Endothelial cell (in vitro differentiated cells): ENCODE data around the gene FBXO27. TPM values are rescaled to one million over a fixed set of nuclear protein-coding genes. Genes with fewer than 3 reads are reported as not detected.

Experiments
- DNase-seq: peaks from one replicate; pipeline ENCODE4 v3.0.0; 2021; ENCODE audit warnings: low spot score
- H3K27ac Mint-ChIP-seq: one replicate; pipeline ENCODE4 v1.8.0; 2021; ENCODE audit warnings: mixed read lengths, inconsistent platforms; ENCODE audit not compliant: unreplicated experiment
- H3K27me3 Mint-ChIP-seq: one replicate; pipeline ENCODE4 v1.8.0; 2021; ENCODE audit warnings: mild to moderate bottlenecking, moderate library complexity, mixed read lengths, inconsistent platforms; ENCODE audit not compliant: unreplicated experiment
- H3K36me3 Mint-ChIP-seq: one replicate; pipeline ENCODE4 v1.8.0; 2021; ENCODE audit warnings: mild to moderate bottlenecking, low read depth, mixed read lengths, inconsistent platforms; ENCODE audit not compliant: unreplicated experiment
- H3K4me1 Mint-ChIP-seq: one replicate; pipeline ENCODE4 v1.8.0; 2021; ENCODE audit warnings: mild to moderate bottlenecking, mixed read lengths, inconsistent platforms; ENCODE audit not compliant: unreplicated experiment
- H3K4me3 Mint-ChIP-seq: one replicate; pipeline ENCODE4 v1.8.0; 2021; ENCODE audit warnings: mild to moderate bottlenecking, mixed read lengths, inconsistent platforms; ENCODE audit not compliant: unreplicated experiment
- H3K9me3 Mint-ChIP-seq: one replicate; pipeline ENCODE4 v1.8.0; 2021; ENCODE audit warnings: mixed read lengths, inconsistent platforms; ENCODE audit not compliant: unreplicated experiment
- CTCF ChIP-seq: fragments of 200-600 bp; sonication (generic); IDR thresholded peaks from one replicate; pipeline ENCODE4 v1.5.0; 2021; ENCODE audit warnings: antibody characterized with exemption; ENCODE audit not compliant: unreplicated experiment
- total RNA-seq: library from RNA; stranded (reverse); fragmentation: NEBNext Ultra II Directional; extraction: Animal tissue kit (Norgen Biotek cat#: 25700); gene quantifications from one replicate; pipeline ENCODE4 v1.2.1, GENCODE V29; 2021; ENCODE audit not compliant: unreplicated experiment

FBXO27 gene
- total RNA-seq, 1 donor from 2014 or later = 4.0 TPM

GRCh38 chr19:39024875-39025641 is 7.3 kb downstream of the FBXO27 start:
- H3K27ac Mint-ChIP-seq = no peak overlapping the region

DNA sequence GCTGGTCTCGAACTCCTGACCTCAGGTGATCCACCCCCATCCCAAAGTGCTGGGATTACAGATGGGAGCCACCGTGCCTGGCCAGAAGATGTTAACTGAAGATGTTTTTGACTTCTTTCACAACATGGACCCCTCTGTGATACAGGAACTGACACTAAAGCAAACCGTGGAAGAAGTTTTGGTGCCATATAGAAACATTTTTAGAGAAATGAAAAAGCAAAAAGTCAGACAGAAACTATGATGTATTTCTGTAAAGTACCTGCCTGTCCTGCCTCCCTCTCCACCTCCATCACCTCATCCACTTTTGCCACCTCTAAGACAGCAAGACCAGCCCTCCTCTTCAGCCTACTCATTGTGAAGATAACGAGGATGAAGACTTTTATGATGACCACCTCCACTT is 11.3 kb downstream of the FBXO27 start:
- Mint-ChIP-seq H3K4me3 (no peak overlapping the region), H3K9me3 (no peaks in the 10 kb centered on the region), H3K27me3 (no peaks in the 10 kb centered on the region), H3K4me1 (no peaks in the 10 kb centered on the region), H3K36me3 (no peaks in the 10 kb centered on the region), H3K27ac (no peak overlapping the region)
- DNase-seq = no peak
- TF ChIP-seq CTCF = no peak

More at GRCh38 chr19:39024875-39025641, 7.3 kb downstream of the FBXO27 start:
- no peak for DNase-seq
- H3K9me3 Mint-ChIP-seq = peaks cover 4% of the 10 kb centered on the region
- H3K27me3 Mint-ChIP-seq = no peaks in the 10 kb centered on the region
- H3K36me3 Mint-ChIP-seq = peaks cover 12% of the 10 kb centered on the region
- TF ChIP-seq CTCF = no peak
- H3K4me1 Mint-ChIP-seq = no peaks in the 10 kb centered on the region
- no peak overlapping the region for H3K4me3 Mint-ChIP-seq

- no peak overlapping the region for H3K27ac Mint-ChIP-seq
- no peaks in the 10 kb centered on the region for H3K9me3 Mint-ChIP-seq
- no peaks in the 10 kb centered on the region for H3K36me3 Mint-ChIP-seq
- peaks cover 2% of the 10 kb centered on the region for H3K27me3 Mint-ChIP-seq
- TF ChIP-seq CTCF = no peak
- H3K4me1 Mint-ChIP-seq = no peaks in the 10 kb centered on the region
- H3K4me3 Mint-ChIP-seq = no peak overlapping the region
- DNase-seq = no peak
Observed at GRCh38 chr19:39017646-39018045, 14.7 kb downstream of the FBXO27 start.

DNA sequence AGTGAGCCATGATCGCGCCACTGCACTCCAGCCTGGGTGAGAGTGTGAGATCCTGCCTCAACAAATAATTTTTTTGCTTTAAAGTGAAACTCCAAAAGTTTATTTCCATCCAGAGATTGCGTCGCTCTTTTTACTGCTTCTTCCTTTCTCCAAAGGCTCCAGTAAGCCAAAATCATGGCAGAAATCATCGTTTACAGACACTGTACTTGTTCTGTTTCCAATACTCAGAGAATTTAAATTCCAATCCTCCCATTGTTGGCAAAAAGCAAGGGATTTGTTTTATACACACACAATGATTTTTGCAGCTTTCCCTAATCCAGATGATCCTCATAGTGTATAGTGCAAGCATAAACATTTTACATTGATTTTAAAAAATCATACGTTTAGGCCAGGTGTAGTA is 15.3 kb downstream of the FBXO27 start:
- H3K4me3 Mint-ChIP-seq = no peak overlapping the region
- no peak for TF ChIP-seq CTCF
- DNase-seq = no peak
- no peaks in the 10 kb centered on the region for H3K36me3 Mint-ChIP-seq
- no peak overlapping the region for H3K27ac Mint-ChIP-seq
- H3K4me1 Mint-ChIP-seq = no peaks in the 10 kb centered on the region
- peaks cover 2% of the 10 kb centered on the region for H3K27me3 Mint-ChIP-seq
- no peaks in the 10 kb centered on the region for H3K9me3 Mint-ChIP-seq

GRCh38 chr19:39014037-39014436 is 18.3 kb downstream of the FBXO27 start:
- no peaks in the 10 kb centered on the region for H3K9me3 Mint-ChIP-seq
- H3K4me1 Mint-ChIP-seq = no peaks in the 10 kb centered on the region
- TF ChIP-seq CTCF = no peak
- no peaks in the 10 kb centered on the region for H3K36me3 Mint-ChIP-seq
- DNase-seq = no peak
- no peak overlapping the region for H3K27ac Mint-ChIP-seq
- H3K27me3 Mint-ChIP-seq = peaks cover 2% of the 10 kb centered on the region
- no peak overlapping the region for H3K4me3 Mint-ChIP-seq
